Gastrocnemius medialis (tissue), 4 donors: ENCODE data around the gene RRP1.

Source experiments
- POLR2A ChIP-seq, 2 donors: fragments of 450-650 bp; IDR thresholded peaks; one replicate each; pipeline ENCODE4 v1.6.1; 2017; ENCODE audit warnings: antibody characterized with exemption in 2 of 2, mild to moderate bottlenecking in 2 of 2, moderate library complexity in 2 of 2
- TF ChIP-seq, protein P1 (sequence below), 5 experiments: fragments of 450-650 bp in 3 of 5; fragments of 200-600 bp in 2 of 5; sonication (generic) in 2 of 5; IDR thresholded peaks in 4 of 5; conservative IDR thresholded peaks in 1 of 5; 1 replicate in 4 of 5; 2 replicates in 1 of 5; pipeline ENCODE4 v1.5.1; 2016 to 2019; ENCODE audit warnings: antibody characterized with exemption in 5 of 5, mild to moderate bottlenecking in 3 of 5, moderate library complexity in 3 of 5

DNA sequence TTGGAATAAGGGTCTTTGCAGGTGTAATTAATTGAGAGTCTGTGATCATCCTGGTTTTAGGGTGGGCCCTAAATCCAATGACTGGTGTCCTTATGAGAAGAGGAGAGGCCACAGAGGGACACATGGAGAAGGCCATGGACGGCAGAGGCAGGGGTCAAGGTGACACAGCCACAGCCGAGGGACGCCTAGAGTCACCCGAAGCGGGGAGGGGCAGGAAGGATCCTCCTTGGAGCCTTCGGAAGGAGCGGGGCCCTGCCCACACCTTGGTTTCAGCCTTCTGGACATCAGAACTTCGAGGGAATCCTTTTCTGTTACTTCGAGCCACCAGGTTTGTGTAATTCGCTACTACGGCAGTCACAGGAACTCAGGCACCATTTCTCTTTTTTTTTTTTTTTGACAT, 31.1 kb downstream of the RRP1 start:
- TF ChIP-seq, protein P1, sequence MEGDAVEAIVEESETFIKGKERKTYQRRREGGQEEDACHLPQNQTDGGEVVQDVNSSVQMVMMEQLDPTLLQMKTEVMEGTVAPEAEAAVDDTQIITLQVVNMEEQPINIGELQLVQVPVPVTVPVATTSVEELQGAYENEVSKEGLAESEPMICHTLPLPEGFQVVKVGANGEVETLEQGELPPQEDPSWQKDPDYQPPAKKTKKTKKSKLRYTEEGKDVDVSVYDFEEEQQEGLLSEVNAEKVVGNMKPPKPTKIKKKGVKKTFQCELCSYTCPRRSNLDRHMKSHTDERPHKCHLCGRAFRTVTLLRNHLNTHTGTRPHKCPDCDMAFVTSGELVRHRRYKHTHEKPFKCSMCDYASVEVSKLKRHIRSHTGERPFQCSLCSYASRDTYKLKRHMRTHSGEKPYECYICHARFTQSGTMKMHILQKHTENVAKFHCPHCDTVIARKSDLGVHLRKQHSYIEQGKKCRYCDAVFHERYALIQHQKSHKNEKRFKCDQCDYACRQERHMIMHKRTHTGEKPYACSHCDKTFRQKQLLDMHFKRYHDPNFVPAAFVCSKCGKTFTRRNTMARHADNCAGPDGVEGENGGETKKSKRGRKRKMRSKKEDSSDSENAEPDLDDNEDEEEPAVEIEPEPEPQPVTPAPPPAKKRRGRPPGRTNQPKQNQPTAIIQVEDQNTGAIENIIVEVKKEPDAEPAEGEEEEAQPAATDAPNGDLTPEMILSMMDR (IDR thresholded peaks at IDR 0.05 in 4 of 5, conservative IDR thresholded peaks at IDR 0.05 in 1 of 5) = no peak
- TF ChIP-seq POLR2A (IDR thresholded peaks at IDR 0.05) = no peak
